Endometrial microvascular endothelial cells (primary cell): ENCODE measurements around the gene MAML2. TPM values are rescaled to one million over a fixed set of nuclear protein-coding genes. Genes with fewer than 3 reads are reported as not detected.

Experiments
- in situ Hi-C: cut with HindIII; loops from 2 replicates; pipeline ENCODE4 v1.10.0; 2017; ENCODE audit warnings: low sequenced_read_pairs, low pct_unique_long_range_greater_than_20kb; ENCODE audit errors: inconsistent ontology term
- total RNA-seq: library from RNA; depleted of rRNA; stranded (reverse); fragments of >200 nt; gene quantifications from one replicate; pipeline ENCODE4 v1.2.3, GENCODE V29; 2015; ENCODE audit errors: inconsistent ontology term

Gene MAML2
- total RNA-seq, 1 donor from 2014 or later, result 4.0 TPM

DNA sequence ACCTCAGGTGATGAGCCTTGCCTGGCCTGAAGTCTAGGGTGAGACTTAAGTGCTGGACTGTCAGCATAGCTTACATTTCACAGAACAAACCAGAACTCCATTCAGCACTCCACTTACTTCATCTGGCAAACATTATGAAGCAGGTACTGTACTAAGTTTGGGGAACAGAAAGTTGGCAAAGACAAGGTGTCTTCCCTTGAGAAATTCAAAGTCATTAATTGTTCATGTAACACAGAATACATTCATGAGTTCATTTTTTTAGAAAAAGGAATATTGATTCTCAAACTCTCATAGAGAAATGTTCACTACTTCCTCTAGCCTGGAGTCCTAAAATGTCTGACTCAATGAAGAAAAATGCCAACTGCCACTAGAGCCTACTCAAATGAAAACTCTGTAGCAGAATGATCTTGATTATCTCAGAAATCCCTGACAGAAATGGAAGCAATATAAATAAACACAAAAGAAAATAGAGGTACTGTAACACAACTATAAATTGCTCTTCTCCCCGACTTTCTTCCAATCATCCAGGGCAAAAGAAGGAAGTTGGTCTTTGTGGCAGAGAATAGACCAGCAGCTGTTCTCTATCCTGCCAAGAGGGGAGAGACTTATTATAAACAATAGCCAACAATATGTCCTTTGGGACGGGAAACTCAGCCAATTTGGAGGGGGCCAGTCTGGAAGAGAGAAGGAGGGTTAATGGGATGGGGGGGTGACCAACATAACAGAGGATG is 289.9 kb downstream of the MAML2 start:
- in situ Hi-C loops, result no loop called here

DNA sequence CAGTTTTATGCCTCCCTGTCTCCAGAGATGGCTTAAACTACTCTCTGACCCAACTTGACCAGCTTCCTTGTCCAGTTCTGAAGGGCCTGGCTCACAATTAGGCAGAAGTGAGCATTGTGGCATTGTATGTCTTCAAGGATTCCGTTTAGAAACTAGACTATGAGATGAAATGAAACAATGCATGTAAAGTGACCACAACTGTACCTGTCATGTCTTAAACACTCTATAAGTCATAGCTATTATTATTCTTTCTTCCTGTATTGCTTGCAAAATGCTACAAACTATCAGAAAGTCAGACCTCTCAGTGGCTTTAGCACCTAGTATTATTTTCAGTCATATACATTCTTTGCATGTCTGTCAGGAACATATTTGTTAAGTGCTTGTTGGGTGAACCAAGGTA is 291.2 kb downstream of the MAML2 start:
- in situ Hi-C loops, result no loop called here

DNA sequence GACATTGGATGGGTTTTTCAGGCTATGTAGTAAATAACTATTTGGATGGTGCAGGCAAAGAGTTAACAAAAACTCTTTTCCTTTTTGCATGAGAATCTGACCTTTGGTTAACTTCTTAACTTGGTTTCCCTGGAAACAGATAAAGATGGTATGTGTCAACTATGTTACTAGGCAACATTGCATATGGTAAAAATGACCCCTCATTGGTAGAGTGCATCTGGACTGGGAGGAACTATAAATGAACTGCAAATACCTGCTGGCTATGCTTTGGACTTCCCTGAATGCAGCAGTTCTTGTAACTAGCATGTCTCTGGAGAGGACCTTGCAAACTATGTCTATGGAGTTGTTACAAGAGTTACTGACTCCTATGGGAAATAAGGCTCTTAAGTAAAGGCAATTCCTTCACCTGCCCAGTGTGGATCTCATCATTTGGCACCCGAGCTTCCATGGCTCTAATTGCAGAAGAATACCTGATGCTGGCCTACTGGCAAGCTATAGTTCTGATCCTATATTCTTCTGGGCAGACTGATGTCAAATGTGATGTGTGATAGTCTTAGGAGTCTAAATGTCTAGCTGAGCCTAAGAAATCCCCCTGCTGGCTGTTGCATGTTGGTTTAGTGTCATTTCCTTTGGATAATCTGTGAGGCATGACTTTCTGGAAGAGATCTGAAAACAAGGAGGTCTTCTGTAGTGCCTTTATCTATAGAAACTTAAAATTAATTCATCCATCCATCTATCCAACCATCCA is 292.4 kb downstream of the MAML2 start:
- in situ Hi-C loops, result no loop called here

DNA sequence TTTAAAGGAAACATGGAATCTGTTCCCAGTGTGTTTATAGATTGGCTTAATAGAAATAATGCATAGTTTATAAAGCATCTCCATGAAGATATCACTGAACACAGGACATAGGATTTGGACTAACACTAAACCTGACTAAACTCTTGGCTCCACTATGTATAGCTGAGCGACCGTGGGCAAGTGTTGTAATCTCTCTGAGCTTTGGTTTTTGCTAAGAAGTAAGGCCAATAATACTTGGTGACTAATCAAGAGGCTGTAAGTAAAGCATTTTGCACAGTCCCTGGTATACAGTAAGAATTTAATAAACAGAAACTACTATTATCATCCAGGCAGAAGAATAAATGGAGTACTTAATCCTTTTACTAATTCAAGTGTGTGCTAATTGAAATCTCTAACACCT is 293.6 kb downstream of the MAML2 start:
- in situ Hi-C loops, result no loop called here

DNA sequence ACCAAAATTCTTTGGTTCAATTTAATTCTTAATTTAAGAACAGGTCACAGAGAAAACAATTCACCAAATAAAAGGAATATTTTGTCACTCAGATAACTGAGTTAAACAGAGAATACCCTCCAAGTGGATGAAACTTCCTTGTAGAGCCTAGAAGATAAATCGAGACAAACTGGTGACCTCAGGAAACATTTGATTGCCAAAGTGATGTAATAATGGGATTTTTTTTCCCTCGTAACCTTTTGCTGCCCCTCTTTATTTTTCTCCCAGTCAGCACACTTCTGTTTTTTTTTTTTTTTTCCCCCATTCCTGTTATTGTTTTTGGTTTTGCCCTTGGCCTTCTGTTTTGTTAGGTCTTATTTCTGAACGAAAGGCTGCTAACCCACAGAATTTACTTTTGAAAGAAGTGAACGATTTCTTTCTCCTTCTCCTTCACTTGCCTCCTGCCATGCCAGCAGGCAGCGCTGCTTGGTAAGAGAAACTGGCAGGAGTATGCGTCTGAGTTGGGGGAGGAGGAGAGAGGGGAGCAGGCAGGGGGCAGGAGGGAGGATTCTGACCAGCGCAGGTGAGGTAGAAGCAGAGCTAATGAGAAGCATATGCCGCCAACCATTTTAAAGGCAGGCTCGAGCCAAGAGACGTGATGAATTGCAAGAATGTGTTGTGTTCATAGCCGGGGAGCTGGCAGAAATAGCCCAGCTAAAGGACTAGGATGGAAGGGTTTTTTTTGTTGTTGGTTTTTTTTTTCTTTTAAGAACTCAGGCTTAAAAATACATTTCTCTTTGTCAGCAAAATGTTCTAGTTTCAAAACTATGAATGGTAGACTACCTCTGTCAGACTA is 297.2 kb downstream of the MAML2 start:
- in situ Hi-C loops, result no loop called here

DNA sequence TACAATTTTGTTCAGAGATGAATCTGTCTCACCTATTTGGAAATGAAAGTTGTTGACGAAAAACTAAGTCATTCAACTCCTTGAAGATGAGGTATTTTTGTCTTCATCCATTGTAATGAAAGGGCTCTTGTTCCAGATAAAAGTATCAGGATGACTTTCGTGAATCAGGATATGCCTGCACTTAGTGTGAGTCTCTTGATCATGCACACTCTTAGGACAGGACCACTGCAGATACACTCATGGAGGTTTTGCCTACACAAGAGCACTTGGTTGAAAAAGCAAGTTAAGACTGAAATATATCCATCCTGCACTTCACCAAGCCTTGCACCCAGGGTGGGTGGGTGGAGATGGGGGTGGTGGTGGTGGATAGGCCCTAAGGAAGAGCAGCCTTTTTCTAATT is 298.2 kb downstream of the MAML2 start:
- in situ Hi-C loops, result no loop called here

DNA sequence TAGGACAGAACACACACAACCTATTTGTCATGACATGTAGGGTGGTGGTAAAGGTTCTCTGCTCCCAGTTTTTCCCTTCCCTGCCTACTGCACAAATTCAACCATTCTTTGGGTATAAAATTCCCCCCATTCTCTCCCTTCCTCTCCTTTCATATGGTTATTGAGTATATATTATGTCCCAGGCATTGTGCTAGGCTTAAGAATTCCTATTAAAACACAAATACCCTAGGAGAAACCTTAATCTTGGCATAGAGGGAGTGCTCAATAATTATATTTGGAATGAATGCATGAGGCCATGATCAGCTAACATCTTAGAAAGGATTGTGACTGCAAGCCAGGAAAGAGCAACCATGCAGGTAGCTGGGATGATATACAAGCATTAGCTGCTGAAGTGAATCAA is 298.7 kb downstream of the MAML2 start:
- in situ Hi-C loops, result no loop called here

DNA sequence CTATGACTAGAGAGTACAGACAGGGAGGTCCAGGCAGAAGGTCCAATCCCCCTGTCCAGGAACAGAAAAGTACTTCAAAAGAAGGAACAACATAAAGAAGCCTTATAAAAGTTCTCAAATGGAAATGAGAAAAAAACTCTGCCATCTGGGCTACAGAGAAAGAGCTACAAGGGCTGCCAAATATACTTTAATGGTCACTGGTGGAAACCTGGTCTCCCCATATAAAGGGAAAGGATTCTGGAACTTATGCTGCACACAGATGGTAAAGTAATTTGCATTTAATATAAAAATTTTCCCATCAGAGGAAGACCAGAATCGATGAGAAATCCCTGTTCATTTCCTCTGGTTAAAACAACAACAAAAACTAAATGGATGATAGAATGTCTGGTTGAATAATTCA is 299.7 kb downstream of the MAML2 start:
- in situ Hi-C loops, result no loop called here

DNA sequence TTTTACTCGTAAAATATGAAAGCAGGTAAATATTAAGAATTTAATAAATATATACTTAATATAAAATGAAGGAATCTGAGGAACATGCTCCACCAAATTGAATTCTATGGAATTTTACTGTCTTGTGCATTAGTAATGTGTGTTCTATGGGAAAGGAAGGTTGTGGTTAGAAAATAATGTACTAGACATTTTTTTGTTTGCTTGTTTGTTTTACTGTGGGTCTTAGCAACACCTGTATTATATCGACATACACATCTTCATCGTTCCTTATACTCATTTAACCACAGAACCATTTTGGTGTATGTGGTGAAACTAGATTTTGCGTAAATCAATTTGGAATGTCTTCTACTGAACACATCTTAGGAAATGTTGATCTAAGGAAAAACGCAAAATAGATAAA is 304.9 kb downstream of the MAML2 start:
- in situ Hi-C loops, result no loop called here

DNA sequence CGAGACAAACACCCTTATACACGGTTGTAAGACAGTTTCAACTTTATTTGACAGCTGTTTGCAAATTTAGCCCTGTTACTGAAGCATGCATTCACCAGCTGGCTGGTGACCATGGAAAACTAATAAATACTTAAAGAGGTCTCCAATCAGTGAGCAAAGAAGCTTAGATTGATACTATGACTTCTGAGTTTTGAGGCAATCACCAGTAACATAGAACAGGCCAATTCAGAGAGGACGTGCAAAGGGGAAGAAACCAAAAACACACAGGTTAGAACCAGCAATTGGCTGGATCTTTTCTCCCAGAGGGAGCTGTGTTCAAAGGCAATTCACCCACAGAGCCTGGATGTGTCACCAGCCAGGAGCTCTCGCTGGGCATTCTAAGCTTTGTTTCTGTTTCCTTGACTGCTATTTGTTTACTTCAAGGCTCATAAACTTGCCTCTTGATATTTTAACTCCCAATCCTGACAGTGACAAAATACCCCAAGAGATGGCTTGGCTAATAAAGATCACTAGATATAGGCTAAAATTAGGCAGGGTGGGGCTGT is 305.5 kb downstream of the MAML2 start:
- in situ Hi-C loops, result no loop called here

DNA sequence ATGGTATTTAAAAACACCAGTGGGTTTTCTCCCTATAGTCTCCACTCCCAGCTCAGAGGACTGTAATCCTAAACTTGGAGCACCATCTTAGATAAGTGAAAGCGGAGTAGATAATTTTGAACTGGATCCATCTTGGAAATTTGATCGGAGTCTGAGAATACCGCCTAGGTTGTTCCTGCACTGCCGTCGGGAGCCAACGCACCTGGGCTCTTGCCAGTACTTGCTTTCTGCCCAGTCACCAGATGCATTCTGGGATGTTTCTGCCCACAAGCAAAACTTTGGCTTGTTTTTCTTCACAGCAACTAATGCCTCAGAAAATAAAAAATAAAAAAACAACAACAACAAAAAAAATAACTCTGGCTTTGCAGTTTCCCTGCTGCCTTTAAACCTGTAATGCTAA is 306.1 kb downstream of the MAML2 start:
- in situ Hi-C loops, result no loop called here

DNA sequence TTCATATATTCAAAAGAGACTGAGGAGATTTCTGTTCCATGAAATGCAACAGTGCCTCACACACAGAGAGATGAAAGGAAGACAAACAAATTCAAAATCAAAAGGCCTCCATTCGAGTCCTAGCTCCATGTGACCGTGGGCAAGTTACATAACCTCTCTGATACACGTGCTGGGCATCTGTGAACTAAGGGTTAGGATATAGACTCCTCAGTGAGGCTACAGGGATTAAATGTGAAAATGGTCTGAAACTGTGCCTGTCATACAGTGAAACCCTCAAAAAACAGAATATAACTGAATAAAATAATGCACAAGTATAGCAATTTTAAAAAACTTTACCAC is 307.3 kb downstream of the MAML2 start:
- in situ Hi-C loops, result no loop called here

DNA sequence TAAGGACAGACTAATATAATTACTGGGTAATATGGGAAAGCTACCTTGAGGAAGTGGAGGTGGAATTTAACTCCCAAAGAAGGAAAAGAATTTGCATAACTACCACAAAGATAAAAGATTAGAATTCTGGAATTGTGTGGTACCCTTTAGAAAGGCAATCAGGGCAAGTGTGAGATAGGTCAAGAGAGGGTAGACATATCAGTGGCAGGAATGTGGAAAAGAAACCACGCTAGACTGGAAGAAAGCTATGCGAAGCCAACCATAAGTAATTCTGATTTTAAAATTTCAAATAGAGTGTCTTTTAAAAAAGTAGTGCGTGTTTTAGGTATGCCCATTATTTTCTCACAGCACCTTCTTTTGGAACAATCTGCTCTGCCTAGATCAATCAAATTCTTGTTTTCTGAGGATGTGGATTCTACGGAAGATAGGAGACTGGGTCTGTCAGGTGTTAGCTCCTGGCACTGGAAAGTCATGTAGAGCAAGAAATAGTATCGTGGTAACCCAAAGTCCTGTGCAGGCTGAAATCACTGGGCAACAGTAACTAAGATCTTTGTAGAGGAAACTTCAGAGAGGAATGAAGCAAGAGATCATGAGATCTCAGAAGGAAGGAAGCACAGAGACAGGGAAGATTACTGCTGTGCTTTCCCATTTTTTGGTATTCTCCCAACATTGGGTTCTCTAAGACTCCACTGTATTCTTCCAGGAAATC is 307.8 kb downstream of the MAML2 start:
- in situ Hi-C loops, result no loop called here

DNA sequence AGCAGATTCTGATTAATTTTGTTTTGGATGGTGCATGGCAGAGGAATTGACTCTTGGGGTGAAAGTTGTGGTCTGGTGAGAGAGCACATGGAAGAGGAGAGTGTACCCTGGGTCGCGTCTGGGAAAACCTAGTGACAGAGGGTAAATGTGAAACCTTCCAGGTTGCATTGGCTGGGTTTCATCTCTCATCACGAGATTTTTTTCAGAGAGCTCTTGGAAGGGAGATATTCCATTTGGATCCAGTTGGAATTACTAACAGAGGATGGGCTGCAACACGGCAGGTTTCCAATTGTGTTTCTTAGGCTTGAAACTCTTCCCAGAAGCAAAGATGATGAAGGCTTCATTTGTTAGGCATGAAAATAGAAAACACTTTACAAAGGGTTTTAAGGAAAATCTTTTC is 309.4 kb downstream of the MAML2 start:
- in situ Hi-C loops, result no loop called here

DNA sequence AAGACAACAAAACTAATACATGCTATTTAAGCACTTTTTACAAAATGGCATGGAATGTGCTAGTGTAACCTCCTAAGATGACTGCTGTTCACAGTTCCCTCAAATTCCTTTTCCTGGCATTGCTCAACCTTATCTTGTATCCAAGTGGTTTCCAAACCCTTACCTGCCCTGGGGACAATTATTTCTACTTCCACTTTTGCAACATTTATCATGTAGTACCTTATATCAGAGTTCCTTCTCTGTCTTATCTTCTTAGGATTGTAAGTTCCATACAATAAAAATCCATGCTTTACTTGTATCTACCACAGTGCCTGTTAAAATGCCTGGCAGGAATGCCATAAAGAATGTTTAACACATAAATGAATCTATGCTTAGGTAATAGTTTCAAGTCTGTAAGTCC is 309.9 kb downstream of the MAML2 start:
- in situ Hi-C loops, result no loop called here

DNA sequence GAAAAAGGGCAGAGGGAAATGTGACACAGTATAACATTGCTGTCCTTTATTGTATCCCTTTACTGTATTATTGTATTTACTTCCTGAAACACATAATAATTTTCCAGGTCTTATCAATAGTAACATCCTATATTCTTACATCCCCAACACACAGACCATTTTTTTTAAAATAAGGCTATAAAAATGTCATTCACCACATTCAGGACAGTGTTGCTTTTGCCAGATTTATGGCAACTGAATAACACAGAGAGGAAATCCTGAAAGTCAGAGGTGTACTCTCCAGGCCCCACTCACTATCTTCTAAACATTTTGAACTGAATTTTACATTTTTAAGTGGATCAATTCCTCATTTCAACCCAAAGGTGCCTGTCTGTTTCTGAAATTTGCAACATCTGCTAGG is 314.2 kb downstream of the MAML2 start:
- in situ Hi-C loops, result no loop called here

DNA sequence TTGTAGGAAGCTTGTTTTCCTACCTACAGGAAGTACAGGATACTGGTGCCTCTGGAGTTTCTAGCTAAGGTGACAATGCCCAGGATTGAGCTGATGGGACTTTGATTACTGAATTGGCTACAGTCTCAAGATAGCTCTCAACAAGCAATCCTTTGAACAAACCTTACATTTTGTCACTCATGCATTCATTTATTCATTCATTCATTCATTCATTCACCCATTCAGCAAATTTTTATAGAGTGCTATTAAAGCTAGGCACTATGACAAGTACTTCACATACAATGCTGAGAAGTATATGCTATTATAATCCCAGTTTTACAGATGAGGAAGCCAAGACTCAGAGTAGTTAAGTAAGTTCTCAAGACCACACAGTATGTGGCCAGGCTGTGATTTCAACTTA is 316.0 kb downstream of the MAML2 start:
- in situ Hi-C loops, result no loop called here

DNA sequence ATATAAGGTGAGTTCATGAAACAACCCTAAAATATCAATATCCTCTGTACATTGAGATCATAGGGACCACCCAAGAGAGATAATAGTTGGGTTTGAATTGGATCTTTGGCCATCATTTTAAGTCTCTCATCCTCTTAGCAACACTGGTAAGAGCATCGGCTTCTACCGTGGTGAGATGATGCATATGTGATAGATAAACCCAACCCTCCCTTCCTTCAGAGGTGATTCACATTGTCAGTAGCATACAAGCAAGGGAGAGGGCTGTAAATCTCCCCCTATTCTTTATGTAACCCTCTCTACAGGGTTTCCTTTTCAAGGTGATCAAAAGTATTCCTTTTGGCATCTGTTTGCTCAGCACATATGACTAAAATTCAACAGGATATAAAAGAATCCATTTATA is 316.7 kb downstream of the MAML2 start:
- in situ Hi-C loops, result no loop called here

DNA sequence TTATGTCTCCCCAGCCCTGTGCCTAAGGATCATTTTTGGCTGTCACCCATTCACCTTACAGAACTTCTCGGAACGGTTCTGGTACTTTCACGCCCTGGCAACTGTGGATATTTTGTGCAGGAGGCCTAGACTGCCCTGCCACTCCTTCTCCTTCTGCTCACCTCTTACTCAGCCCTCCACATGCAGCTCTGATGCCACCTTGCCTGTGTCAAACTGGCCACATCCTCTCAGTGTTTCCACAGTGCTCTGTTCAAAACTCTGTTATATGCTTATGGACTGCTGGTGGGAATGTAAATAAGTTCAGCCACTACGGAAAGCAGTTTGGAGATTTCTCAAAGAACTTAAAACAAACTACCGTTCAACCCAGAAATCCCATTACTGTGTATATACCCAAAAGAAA is 318.3 kb downstream of the MAML2 start:
- in situ Hi-C loops, result no loop called here
